GM21367 (cell line): ENCODE results near the gene NPC1.
"Not testable (repeated sequence)": the region's sequence is repeated elsewhere in the genome, so short reads cannot be mapped to it uniquely, and the experiment has no call there.

ENCODE experiments used
- ATAC-seq: cut with Tn5 transposase; IDR thresholded peaks from one replicate; pipeline ENCODE4 v1.9.1; 2021; ENCODE audit not compliant: unreplicated experiment

NPC1 gene

DNA sequence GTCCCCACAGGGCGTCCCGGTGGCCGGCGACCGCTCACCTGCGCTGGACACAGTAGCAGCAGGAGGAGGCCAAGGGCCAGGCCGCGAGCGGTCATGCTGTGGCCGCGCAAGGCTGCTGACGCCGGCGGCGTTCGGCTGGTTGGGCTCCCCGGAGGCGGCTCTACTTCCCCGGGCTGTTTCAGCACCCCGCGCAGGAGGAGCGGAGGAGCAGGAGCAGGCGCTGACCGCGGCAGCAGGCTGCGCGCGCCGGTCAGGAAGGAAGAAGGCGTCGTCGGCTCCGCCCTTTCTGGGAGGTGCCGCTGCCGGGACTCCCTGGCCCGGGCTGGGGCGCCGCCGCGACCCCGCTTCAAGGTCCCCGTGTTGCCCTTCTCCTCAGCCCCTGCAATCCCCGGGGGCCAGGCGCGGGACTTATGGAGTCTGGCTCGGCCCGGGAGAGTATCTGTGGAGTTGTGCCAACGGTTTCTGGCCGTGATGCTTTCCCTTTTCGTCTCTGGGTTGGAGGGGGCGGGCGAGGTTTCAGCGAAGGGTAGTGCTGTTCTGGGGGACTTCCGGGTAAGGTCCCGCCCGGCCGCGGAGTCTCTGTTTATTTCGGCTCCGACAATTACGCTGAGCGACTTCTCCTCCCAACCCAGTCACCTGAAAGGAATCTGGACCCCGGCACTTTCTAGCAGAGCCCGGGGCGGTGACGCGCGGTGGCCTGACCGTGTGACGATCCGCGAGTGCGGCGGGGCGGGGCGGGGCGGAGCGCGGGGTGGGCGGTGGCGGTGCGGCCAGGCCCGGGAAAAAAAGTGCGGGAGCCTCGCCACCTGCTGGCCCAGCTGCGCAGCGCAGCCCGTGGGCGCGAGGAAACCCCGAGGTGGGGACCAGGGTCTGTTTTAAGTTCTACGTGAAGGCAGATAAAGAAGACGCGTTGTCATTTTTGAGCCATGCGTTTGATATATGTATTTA, at the start of gene NPC1:
NPC1 (minus strand) TSS at position 258 of the 948 bp plus-strand sequence; CDS start at position 95, 163 bp downstream.
- ATAC-seq = peak; percentile 77

DNA sequence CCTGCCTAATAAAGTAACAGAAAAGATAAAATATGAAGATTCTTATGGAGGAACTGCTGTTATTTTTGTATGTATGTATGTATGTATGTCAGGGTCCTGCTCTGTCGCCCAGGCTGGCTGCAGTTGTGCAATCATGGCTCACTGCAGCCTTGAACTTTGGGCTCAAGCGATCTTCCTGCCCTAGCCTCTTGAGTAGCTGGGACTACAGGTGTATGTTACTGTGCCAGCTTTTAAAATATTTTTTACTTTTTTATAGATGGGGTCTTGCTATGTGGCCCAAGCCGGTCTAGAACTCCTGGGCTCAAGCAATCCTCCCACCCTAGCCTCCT, 49.7 kb upstream of the NPC1 start:
- ATAC-seq = no peak

DNA sequence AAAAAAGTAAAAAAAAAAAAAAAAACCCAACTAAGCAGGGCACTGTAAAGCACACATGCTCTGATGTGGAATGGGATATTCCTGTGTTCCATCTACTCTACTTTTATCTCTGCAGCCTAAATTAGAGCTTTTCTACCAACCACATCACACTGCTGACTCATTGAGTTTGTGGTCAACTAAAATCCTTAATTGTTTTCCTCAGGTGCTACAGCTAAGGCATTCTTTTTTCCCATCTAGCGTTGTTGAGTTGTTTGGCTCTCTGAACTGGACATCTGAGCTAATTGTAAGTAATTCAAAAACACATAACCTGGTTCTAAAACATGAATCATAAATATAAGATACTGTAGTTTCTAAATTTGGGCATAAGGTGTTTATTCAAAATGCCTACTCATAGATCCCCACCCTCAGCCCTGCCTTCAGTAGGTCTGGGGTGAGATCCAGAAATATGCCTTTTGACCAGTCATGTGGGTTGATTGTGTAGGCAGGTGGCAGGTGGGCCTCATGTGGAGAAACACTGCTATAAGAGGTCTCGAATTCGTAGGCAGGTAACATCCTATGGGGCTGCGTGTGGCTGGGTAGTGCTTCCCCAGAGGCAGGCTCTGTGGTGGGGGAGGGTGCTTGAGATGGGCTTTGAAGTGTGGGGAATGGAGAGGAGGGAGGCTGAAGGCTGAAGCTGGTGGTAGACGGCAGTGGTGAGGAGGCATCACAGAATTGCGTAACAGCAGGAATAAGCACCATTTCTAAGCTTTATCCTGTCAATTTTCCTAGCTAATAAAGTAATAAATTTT, 49.2 kb upstream of the NPC1 start:
- ATAC-seq = no peak

DNA sequence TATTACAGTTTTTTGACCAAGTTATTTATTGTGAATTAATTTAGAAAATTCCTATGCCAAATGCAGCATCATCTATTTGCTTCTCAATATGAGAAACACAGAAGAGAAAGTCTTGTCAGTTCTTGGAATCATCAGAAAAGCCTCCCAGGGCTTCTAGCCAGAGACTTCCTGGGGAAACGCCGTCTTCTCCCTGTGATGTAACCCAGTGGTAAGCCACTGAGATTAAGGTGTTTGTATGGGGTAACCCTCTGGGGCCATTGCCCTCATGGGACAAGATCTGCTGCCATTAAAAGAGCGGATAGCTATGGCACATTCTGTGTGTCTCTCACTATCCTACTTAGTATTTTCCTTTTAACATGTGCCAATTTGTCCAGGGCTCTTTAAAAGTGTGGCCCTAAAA, 48.4 kb upstream of the NPC1 start:
- no peak for ATAC-seq

DNA sequence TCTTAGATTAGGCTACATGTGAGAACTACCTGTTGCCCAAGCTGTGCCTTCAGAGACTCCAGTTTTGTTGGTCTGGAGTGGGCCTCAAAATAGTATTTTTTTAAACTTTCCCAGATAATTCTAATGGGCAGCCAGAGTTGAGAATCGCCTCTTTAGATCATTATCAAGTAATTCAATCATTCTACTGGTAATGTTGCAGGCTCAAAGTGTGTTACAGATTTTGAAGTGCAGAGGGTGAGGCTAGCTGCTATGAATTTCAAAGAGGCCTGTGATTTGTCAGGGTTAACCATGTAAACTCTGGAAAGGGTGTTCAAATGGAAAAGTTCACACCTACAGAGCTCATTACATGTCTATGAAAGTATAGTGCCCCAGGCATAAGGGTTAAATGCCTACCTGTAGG, 46.3 kb upstream of the NPC1 start:
- no peak for ATAC-seq

DNA sequence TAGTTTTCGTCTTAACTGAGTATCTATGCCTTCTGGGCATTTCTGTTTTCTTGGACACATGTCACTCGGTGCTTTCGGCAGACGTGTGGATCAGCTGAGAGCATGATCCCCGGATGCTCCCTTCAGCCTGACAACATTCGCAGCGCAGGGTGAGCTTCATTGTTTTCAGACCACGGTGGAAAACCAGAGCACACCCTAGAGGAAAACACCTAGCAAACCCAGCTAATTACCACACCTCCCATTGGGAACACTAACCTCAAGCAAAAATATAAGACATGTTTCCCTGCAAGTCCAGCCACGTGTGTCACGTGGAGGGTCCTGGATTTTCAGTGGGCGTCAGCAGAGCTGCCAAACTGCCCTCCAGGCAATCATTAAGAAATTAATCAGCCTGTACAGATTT, 45.4 kb upstream of the NPC1 start:
- ATAC-seq = no peak

GRCh38 chr18:23631312-23631711, 45.0 kb upstream of the NPC1 start:
- ATAC-seq = no peak

DNA sequence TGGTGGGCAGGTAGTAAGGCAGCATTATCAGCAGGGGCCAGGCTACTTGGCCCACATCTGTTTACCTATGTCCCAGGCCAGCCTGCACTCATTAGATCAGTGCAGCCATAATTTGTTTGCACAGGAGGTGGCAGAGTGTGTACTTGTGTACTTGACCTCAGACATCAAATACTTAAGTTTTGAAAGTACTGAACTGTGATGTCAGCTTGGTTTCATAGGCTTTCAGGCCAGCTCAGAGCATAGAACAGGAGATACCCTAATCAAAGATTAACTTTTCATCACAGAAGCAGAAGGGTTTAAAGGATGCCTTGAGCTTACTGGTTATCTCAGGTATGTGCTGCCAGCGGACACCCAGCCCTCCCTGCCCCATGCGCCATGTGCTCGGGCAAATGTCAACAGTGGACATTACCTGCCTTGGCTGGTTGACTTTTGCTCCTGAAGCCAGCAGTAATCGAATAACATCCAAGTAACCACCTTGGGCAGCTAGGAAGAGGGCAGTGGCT, 43.2 kb upstream of the NPC1 start:
- peak; percentile 56 for ATAC-seq

DNA sequence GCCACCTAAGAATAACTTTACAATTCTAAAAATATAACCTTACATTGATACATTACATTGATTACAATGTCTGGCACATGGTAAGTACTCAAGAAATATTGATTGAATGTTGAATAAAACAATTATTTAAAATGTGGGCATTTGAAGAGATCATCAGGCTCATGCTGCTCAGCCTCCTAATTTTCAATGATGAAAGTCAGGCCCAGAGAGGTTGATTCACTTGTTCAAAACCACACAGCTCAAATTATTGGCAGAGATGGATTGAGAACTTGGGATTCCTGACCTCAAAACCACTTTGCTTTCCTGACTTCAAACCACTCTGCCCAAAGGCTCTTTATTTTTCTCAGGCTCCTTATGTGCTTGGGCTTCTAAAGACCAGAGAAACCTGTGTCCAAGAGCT, 41.7 kb upstream of the NPC1 start:
- no peak for ATAC-seq

DNA sequence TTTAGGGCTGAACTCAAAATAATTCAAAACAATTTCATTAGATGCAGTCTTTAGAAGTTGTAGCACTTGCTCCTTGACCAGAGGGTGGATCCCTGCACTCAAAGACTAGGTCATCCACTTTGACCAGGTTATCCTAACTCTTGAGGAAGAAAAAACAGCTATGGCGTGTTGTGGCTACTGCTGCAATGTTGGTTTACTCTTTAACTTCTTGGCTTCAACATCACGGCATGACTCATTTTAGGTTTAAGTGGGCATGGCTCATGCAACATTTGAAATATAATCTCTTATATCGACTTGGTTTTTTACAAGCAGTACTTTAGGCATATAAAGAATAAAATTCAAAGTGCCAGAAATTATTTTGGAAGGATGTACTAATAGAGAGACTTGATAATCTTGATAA, 41.0 kb upstream of the NPC1 start:
- ATAC-seq = no peak

DNA sequence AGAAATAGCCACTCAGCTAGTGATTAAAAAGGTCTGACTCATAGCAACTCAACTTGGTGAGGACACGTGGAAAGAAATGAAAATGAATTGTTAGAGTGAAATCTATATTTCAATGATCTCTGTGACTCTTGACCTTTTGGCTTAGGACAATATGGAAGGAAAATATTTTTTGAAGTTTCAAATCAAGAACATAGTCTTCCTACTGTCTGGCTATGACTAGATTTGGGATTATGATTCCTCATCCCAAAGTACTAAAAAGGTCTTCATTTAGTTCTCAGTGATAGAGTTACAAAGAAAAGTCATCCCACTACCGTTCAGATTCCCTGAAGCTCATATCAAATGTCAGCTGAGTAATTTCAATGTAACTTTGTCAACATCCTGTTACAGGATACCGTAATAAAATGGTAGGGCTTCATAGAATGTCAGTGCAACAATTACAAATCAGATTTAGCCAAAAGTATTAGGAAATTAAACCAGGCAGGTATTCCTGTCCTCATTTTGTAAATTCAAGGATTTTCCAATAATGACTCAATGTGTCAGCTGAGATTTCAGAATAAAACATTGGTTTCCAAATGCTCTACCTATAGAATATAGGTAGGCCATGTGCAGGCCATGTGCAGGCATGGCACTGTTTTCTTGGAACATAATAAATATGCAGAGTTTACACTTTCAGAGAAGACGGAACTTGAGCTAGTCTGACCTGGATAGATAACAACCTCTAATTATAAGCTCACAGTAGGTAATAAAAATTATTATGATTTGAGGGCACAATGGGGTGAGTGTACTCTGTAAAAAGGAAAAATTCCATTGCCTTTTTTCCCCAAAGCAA, 40.4 kb upstream of the NPC1 start:
- no peak for ATAC-seq

GRCh38 chr18:23623040-23623439, 36.7 kb upstream of the NPC1 start:
- ATAC-seq = no peak

- no peak for ATAC-seq
Observed at GRCh38 chr18:23619388-23619881, 33.1 kb upstream of the NPC1 start.

DNA sequence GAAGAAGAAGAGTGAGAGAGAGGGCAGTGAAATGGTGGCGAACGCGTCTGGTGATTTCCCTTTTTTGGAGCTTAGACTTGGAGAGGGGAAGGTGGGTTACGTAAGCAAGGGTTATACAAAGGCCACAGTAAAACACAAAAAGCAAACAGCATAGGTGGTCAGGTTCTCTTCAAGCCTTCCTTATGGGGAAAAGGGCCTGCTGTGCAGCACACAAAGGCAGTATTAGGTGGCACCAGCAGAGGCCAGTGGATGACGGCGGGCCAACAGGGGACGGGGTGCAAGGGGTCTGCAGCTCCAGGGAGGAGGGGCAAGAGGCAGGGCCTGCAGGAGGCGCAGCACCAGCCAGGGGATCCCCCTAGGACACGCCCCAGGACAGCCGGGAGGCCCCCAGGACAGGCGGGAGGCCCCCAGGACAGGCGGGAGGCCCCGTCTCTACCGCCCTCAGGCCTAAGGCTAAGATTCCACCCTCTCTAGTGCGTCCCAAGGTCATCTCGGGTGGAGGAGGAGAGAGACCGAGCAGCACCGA, 32.6 kb upstream of the NPC1 start:
- ATAC-seq = no peak

GRCh38 chr18:23617412-23618014, 31.2 kb upstream of the NPC1 start:
- peak; percentile 40 for ATAC-seq

DNA sequence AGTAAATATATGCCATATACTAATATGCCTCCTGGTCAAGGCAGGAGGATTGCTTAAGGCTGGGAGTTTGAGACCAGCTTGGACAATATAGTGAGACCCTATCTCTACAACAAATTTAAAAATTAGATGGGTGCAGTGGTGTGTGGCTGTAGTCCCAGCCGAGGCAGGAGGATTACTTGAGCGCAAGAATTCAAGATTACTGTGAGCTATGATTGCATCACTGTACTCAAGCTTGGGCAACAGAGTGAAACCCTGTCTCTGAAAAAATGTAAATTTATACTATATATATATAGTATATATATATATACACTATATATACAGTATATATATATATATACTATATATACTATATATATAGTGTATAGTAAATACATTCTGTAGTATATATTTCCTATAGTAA, 30.0 kb upstream of the NPC1 start:
- no peak for ATAC-seq

DNA sequence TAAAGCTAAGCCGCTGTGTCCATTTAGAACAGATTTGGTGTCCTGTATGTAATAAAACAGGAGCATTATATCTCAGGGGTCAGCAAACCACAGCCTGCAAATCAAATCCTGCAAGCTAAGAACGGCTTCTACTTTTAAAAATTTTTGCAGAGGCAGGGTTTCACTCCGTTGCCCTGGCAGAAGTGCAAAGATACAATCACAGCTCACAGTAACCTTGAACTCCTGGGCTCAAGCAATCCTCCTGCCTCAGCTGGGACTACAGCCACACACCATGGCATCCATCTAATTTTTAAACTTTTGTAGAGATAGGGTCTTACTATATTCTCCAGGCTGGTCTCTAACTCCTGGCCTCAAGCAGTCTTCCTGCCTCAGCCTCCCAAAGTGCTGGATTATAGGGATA, 28.6 kb upstream of the NPC1 start:
- ATAC-seq = no peak

DNA sequence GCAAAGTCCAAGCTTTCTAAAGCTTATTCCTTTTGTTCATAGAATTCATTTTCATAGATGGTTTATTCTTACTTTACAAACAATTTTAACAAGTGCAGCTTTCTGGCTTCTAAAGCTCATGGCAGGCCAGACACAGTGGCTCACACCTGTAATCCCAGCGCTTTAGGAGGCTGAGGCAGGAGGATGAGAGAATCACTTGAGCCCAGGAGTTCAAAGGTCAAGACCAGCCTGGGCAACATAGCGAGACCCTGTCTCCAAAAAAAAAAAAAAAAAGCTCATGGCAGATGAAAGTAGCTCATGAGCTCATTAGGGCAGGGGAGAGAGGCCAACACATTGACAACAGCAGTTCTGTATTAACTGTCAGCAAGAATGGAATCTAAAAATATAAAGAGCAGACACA, 28.1 kb upstream of the NPC1 start:
- no peak for ATAC-seq

DNA sequence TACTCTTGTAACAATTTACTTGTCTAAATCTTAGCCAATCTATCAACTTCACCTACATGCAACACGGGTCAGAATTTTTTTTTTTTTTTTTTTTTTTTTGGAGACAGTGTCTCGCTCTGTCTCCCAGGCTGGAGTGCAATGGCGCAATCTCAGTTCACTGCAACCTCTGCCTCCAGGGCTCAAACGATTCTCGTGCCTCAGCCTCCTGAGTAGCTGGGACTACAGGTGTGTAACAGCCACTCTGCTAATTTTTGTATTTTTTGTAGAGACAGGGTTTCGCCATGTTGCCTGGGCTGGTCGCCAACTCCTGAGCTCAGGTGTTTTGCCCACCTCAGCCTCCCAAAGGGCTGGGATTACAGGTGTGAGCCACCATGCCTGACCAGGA, 26.8 kb upstream of the NPC1 start:
- not testable (repeated sequence) for ATAC-seq

DNA sequence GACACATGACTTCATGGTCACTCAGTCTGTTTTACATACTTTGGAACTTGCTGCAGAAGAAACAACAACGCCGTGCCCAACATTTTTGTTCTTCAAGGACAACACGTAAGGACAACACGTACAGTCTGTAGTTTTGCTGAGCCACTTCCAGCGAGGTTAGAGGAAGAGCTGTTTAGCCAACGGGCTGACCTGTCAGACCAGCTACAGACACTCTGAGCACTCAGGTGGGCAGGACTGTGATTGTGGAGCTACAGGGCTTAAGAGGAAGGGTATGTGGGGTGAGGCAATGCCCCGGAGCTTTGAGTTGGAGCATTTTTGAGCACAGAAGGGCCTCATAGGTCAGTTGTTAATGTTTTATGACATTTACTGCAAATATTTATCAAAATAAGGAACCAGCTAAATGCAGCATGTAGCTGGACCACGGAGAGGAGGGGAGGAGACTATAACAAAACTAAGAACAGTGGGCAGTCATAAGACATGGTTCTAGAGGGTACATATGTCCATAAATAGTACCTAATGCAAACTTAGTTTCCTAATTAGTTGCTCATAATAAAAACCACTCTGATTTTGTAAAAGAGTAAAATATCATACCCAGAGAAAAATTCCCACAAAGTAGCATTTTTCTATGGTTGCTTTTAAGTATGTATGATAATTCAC, 26.3 kb upstream of the NPC1 start:
- no peak for ATAC-seq
